ENCODE results near the gene MEPE. TPM values are rescaled to one million over a fixed set of nuclear protein-coding genes. Genes with fewer than 3 reads are reported as not detected.

MEPE gene
- not detected in 2 replicates for polyA plus RNA-seq (2014; cell fraction: cytosol; rRNA removed)
- not detected in 2 replicates for polyA plus RNA-seq (2014; cell fraction: nucleus; rRNA removed)

DNA sequence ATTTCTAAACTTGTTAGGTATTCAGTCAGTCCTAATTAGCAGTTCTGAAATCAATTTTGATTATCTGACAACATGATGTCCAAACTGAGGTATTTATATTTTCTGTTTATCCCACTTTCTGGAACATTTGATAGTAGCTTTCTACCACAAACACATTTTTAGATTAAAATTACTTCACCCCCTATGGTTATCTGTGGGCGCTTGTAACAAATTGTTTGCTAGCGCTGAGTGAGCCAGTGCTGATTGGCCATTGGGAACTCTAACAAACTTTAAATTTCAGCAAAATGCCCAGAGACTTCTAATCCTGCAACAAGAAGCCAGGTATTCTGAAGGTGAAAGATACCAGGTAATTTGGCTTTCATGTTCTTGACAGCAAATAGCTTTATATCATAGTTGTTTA, at the start of gene MEPE:
MEPE (plus strand) TSS at position 301 of the 400 bp plus-strand sequence. CDS start 1,746 bp downstream, outside the sequence.
- DNase-seq (ENCODE audit: low spot score): no peak

GRCh38 chr4:87783781-87784180, 49.0 kb upstream of the MEPE start:
- DNase-seq (ENCODE audit: low spot score): no peak

DNA sequence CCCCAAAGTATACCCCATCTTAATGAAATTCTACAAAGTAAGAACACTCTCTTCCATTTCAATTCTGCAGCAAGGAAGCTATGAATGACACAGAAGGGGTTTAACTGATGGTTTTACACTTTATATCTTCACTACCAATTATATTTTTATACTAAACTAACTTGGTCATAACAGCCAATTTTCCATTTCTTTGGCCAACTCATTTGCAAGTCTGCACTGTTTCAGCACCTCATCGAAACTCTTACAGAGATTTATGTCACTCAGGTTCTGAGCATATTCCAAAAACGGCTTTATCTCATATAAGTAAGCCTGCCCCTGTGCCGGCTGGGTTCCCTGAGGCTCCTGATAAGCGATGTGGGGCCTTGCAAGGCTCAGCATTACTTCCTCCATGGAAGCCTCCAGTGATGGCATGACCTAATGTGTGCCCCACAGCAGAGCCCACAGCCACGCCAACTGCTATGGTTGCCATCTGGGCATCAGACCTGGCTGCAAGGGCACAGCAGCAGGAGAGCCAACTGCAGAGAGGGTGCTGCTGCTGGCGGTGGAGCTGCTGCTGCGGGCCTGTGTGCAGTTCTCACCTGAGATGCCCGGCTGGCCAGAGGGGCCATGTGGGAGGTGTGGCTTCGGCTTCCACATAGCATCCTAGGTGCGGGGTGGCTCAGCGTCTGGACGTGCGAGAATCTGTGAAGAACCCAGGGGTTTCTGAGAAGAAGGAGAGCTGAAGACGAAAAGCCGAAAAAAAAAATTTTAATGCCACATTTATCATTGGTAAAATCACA, 46.8 kb upstream of the MEPE start:
- no peak for DNase-seq (ENCODE audit: low spot score)

- DNase-seq (ENCODE audit: low spot score): no peak
Observed at GRCh38 chr4:87799301-87800113, 33.3 kb upstream of the MEPE start, which contains the start of gene IBSP. Gene IBSP, plus strand, starts transcription at chr4:87799554. Its CDS starts 2,808 bp downstream, at chr4:87802362.

DNA sequence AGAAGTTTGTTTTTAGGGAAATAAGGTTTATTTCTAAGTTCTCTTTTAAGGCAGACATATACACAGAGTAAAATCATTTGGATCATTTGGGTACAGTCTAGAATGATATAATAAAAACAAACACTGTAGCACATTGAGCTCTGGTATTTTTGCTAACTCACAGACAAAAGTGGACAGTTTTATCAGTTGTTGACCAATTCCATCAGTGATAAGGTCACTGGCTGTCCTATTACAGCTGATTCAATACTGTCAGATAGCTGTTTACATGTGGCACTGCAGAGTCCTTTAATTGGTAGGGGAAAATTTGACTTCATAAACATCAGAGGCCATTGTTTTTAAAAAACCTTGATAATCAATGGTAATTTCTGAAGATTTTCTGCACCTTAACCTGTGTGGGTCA, 29.9 kb upstream of the MEPE start:
- DNase-seq (ENCODE audit: low spot score): no peak

DNA sequence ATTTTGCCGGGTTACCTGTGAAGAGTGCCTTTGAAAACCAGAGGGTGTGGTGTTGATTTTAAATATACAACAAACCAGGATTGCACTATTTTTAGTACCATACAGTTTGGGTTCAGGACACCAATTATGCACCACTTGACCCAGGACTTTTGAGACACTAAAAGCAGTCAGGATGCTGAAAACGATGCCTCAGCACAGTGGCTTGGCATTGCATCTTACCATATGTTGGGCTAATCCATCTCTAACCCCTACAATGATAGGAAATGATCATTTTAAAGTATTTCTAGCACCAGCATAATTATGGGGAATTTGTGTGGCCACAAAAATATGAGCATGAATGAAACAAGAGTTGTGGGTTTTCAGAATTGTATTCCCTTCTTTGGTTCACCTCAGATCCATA, 29.3 kb upstream of the MEPE start:
- DNase-seq (ENCODE audit: low spot score): no peak

DNA sequence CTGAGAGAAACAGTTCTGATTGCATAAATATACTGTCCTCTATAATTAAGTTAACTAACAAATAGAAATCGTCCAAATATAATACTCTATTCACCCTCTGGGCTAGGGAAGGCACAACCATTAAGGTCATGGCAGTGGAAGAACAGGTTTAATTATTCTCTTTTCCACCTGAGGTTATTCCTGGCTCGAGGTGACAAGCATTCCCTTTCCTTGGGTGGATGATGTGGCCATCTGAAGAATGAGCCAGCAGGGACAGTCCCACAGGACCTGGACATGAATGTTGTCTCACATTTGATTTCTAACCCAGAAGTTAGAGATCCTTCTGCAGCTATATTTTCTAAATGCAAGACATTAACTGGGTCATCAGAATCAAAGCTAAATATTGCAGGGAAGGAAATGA, 27.9 kb upstream of the MEPE start:
- no peak for DNase-seq (ENCODE audit: low spot score)

- no peak for DNase-seq (ENCODE audit: low spot score)
Observed at GRCh38 chr4:87805971-87806370, 26.8 kb upstream of the MEPE start.

GRCh38 chr4:87806520-87806919, 26.2 kb upstream of the MEPE start:
- no peak for DNase-seq (ENCODE audit: low spot score)

GRCh38 chr4:87807402-87807801, 25.4 kb upstream of the MEPE start:
- no peak for DNase-seq (ENCODE audit: low spot score)

- DNase-seq (ENCODE audit: low spot score): no peak
Observed at GRCh38 chr4:87811977-87812376, 20.8 kb upstream of the MEPE start.

- no peak for DNase-seq (ENCODE audit: low spot score)
Observed at GRCh38 chr4:87819281-87819919, 13.4 kb upstream of the MEPE start.

GRCh38 chr4:87823200-87823599, 9.6 kb upstream of the MEPE start:
- no peak for DNase-seq (ENCODE audit: low spot score)

DNA sequence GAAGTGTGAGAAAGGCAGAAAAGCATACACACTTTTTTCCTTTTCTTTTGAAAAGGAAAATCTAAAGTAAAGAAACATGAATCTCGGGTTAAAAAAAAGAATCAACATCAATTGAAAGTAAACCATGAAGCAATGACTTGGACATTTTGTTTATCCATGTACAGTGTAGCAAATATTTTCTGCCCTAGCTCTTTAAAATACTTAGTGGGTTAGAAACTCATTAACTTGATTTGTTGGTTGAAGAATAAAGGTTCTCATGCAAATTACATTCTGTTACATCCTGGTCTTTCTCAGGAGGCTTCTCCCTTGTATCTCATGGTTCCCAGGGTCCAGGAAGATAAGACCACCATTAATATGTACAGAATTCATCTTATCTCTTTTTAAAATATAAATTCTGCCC, 9.0 kb upstream of the MEPE start:
- DNase-seq (ENCODE audit: low spot score): no peak

DNA sequence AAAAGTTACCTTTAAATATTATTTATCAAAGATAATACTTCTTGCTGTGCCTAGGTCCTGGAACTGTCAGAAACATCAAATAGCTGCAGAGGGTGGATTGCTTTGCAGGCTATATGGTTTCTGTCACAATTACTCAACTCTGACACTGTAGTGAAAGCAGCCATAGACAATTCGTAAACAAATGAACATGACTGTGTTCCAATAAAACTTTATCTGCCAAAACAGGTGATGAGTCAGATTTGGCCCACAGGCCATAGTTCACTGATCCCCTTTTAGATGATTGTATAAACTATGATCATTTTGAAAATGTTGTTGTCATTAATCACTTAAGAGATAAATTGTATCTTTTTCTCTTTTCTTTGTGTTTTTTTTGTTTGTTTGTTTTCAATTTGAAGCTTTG, 8.4 kb upstream of the MEPE start:
- no peak for DNase-seq (ENCODE audit: low spot score)

DNA sequence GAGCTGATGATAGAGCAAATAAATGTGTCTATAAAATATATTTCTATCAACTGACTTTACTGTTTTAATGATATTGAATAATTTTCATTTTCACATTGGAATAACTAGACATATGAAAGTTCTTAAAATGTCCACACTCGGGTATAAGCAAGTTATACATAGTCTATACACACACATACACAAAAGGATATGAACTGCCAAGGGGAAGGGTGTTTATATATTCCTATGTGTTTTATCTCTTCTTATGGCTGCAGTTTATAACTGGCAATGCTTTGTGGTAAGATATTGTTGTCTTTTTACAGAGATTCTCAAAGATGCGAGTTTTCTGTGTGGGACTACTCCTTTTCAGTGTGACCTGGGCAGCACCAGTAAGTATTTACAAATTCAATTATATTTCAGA, 1.6 kb downstream of the MEPE start:
- DNase-seq (ENCODE audit: low spot score): no peak

DNA sequence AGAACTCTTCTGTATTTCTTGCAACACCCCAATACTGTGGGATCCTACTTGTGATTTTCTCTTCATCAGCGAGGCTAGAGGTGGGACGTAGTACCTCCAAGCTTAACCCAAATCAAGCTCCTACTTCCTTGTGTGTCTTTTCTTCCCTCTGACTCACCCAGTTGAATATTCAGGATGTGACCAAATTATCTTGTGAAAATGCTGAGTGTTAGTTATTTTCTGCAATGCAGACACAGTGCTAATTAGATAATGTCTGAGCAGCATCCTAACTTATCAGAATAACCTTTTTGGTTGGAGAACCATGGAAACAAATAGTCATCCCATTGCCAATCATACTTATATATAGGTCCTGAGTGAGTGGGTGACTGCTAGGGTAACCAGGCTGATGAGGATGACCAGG, 2.4 kb downstream of the MEPE start:
- no peak for DNase-seq (ENCODE audit: low spot score)

- DNase-seq (ENCODE audit: low spot score): no peak
Observed at GRCh38 chr4:87835743-87836142, 3.0 kb downstream of the MEPE start.

- DNase-seq (ENCODE audit: low spot score): peak; percentile 4
Observed at GRCh38 chr4:87838205-87838604, 5.4 kb downstream of the MEPE start.

DNA sequence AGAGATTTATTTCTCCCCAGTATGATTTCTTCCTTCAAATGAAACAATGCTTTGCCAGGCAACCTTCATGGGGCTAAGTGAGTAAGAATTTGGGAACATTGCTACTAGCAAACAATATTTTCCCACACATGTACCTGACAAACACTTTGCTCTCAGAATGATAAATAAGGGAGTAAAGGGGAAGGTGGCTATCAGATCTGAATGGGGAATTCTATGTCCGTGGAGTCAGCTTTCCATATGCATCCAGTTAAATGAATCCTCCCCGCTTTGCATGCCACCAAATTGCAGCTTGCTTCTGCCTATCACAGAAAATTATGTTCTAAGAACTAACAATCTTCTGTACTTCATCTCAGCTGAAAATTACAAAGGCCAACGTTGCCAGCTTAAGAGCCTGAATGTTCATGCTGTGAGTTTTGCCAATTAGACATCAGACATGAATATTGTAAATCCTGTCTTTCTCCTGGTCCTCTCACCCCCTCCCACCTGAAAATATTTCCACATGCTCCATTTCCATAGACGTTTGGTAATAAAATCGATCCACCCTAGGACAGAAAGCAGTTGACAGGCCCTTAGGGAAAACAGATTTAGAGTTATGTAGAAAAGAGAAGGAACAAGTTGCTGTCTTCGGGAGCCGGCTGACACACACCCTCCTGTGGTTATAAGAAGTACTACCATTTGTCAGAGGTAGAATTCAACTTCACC, 6.3 kb downstream of the MEPE start:
- peak; percentile 19 for DNase-seq (ENCODE audit: low spot score)

DNA sequence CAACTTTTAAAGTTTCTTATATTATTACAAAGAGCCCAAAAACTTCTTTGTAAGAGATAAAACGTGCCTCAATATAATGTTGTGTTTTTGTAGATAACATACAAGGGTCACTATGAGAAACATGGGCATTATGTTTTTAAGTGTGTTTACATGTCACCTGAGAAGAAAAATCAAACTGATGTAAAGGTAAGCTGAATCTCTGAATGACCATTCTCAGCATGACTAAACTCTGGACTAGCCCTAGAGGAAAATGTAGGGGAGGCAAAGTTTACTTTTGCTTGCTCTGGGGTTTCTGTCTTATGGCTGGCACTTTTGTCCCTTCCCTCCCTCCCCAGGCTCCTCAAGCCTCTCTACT, 6.8 kb downstream of the MEPE start:
- no peak for DNase-seq (ENCODE audit: low spot score)

DNA sequence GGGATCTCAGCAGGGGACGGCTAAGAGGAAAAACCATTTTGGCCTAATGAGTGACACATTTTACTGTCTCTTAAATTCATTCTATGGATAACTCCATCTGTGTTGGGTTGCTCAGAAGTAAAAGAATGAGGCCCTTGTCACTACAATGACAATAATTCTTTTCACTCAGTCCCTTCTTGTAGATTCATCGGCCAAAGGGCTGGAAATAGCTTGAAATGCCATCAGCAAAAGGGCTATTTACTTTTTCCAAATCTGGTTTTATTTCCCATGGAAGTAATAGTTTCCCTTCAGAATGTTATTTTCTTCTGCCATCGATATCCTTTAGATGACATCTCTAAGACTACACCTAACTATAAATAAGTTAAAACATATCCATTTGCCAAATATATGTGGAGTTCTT, 7.4 kb downstream of the MEPE start:
- no peak for DNase-seq (ENCODE audit: low spot score)
